KMS-11 (cell line): ENCODE data around the gene FAM151A.
"Not testable (repeated sequence)": the region's sequence is repeated elsewhere in the genome, so short reads cannot be mapped to it uniquely, and the experiment has no call there.

Source experiments
- H2AFZ ChIP-seq: fragments of 200-600 bp; sonication (generic); 2 replicates; pipeline ENCODE4 v1.6.1; 2016; ENCODE audit warnings: antibody characterized with exemption, mixed run types, low read depth
- H3K27ac ChIP-seq: fragments of 200-600 bp; sonication (generic); 2 replicates; pipeline ENCODE4 v1.6.1; 2016; ENCODE audit warnings: mild to moderate bottlenecking, mixed run types
- H3K27me3 ChIP-seq: fragments of 200-600 bp; sonication (generic); 2 replicates; pipeline ENCODE4 v1.6.1; 2017; ENCODE audit warnings: mild to moderate bottlenecking, low read depth, mixed run types, moderate library complexity; ENCODE audit not compliant: insufficient read depth
- H3K36me3 ChIP-seq: fragments of 200-600 bp; sonication (generic); 2 replicates; pipeline ENCODE4 v1.6.1; 2017; ENCODE audit warnings: mild to moderate bottlenecking, mixed run types; ENCODE audit not compliant: insufficient read depth
- H3K4me1 ChIP-seq: fragments of 200-600 bp; sonication (generic); 2 replicates; pipeline ENCODE4 v1.6.1; 2016; ENCODE audit warnings: mild to moderate bottlenecking, low read depth, mixed run types; ENCODE audit not compliant: poor library complexity, severe bottlenecking
- H3K4me2 ChIP-seq: fragments of 200-600 bp; sonication (generic); 2 replicates; pipeline ENCODE4 v1.7.0; 2016; ENCODE audit warnings: mild to moderate bottlenecking, mixed run types
- H3K4me3 ChIP-seq: fragments of 200-600 bp; sonication (generic); IDR thresholded peaks from 2 replicates; pipeline ENCODE4 v1.6.1; 2017; ENCODE audit warnings: low read depth, low read length, mixed read lengths; ENCODE audit not compliant: insufficient read depth
- H3K79me2 ChIP-seq: fragments of 200-600 bp; sonication (generic); 2 replicates; pipeline ENCODE4 v1.6.1; 2016; ENCODE audit warnings: low read depth, mixed run types; ENCODE audit not compliant: insufficient read depth
- H3K9ac ChIP-seq: fragments of 200-600 bp; sonication (generic); 2 replicates; pipeline ENCODE4 v1.6.1; 2016; ENCODE audit warnings: mild to moderate bottlenecking, mixed run types
- H4K20me1 ChIP-seq: fragments of 200-600 bp; sonication (generic); 2 replicates; pipeline ENCODE4 v1.6.1; 2016; ENCODE audit warnings: mild to moderate bottlenecking, mixed run types; ENCODE audit not compliant: insufficient read depth
- CTCF ChIP-seq: fragments of 200-600 bp; sonication (generic); conservative IDR thresholded peaks from 2 replicates; pipeline ENCODE4 v1.6.1; 2017; ENCODE audit warnings: low read depth, mild to moderate bottlenecking, antibody characterized with exemption, low read length, moderate library complexity, mixed read lengths

FAM151A gene

GRCh38 chr1:54643736-54644135, 20.4 kb upstream of the FAM151A start:
- Histone ChIP-seq H3K9ac (no peak overlapping the region), H3K79me2 (no peaks in the 10 kb centered on the region), H3K4me3 (no peak overlapping the region)

GRCh38 chr1:54640863-54641836, 17.8 kb upstream of the FAM151A start, which contains the start of gene MROH7:
TSS of gene MROH7 (plus strand) at chr1:54641786. CDS start at chr1:54652927, 11,141 bp downstream.
- H3K27me3 ChIP-seq: no peaks in the 10 kb centered on the region
- H3K4me1 ChIP-seq: no peaks in the 10 kb centered on the region
- no peak within 1 kb of the TSS for H2AFZ ChIP-seq
- no peak within 1 kb of the TSS for H3K9ac ChIP-seq
- H3K4me3 ChIP-seq: no peak within 1 kb of the TSS
- H3K4me2 ChIP-seq: no peak within 1 kb of the TSS
- no peaks in the 10 kb centered on the region for H3K79me2 ChIP-seq
- TF ChIP-seq CTCF: no peak
- no peaks in the 10 kb centered on the region for H4K20me1 ChIP-seq
- H3K27ac ChIP-seq: no peak within 1 kb of the TSS
- H3K36me3 ChIP-seq: no peaks in the 10 kb centered on the region

More at GRCh38 chr1:54643736-54644135, 20.4 kb upstream of the FAM151A start:
- Histone ChIP-seq H3K36me3 (no peaks in the 10 kb centered on the region), H2AFZ (no peak overlapping the region), H3K4me2 (no peak overlapping the region), H4K20me1 (no peaks in the 10 kb centered on the region), H3K4me1 (no peaks in the 10 kb centered on the region), H3K27ac (no peak overlapping the region), H3K27me3 (no peaks in the 10 kb centered on the region)
- TF ChIP-seq CTCF: no peak

DNA sequence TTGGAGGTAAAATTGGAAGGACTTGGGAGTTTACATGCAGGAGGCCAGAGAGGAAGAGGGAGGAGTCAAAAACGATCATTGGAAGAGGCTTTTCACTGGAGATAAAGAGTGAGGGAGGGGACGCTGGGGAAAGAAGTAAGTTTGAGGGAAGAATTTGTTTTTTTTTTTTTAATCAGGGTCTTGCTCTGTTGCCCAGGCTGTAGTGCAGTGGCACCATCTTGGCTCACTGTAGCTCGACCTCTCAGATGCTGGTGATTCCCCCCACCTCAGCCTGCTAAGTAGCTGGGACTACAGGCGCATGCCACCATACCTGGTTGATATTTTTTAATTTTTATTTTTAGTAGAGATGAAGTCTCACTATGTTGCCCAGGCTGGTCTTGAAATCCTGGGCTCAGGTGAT, 17.0 kb upstream of the FAM151A start:
- Histone ChIP-seq H3K9ac (no peak overlapping the region), H3K27me3 (no peaks in the 10 kb centered on the region), H3K4me2 (no peak overlapping the region), H3K4me3 (no peak overlapping the region), H3K4me1 (no peaks in the 10 kb centered on the region), H3K27ac (no peak overlapping the region), H4K20me1 (no peaks in the 10 kb centered on the region), H3K79me2 (no peaks in the 10 kb centered on the region), H3K36me3 (no peaks in the 10 kb centered on the region), H2AFZ (no peak overlapping the region)
- no peak for TF ChIP-seq CTCF

DNA sequence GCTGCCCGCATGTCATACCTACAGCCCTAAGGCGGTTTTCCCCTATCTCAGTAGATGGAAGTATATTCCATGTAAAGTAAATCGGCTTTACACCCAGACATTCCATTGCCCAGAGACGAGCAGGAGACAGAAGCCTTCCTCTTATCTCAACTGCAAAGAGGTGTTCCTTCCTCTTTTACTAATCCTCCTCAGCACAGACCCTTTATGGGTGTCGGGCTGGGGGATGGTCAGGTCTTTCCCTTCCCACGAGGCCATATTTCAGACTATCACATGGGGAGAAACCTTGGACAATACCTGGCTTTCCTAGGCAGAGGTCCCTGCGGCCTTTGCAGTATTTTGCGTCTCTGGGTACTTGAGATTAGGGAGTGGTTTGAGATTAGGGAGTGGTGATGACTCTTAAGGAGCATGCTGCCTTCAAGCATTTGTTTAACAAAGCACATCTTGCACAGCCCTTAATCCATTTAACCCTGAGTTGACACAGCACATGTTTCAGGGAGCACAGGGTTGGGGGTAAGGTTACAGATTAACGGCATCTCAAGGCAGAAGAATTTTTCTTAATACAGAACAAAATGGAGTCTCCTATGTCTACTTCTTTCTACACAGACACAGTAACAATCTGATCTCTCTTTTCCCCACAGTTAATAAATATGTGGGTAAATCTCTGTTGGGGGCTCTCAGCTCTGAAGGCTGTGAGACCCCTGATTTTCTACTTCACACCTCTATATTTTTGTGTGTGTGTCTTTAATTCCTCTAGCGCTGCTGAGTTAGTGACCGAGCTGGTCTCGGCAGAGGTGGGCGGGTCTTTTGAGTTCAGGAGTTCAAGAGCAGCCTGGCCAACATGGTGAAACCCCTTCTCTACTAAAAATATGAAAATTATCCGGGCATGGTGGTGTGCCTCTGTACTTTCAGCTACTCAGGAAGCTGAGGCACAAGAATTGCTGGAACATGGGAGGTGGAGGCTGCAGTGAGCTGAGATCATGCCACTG, 13.4 kb upstream of the FAM151A start:
- not testable (repeated sequence) for H2AFZ ChIP-seq, H3K4me3 ChIP-seq, H3K27me3 ChIP-seq, H3K79me2 ChIP-seq, H3K4me1 ChIP-seq, H3K9ac ChIP-seq, H4K20me1 ChIP-seq, H3K36me3 ChIP-seq, H3K27ac ChIP-seq, H3K4me2 ChIP-seq

GRCh38 chr1:54635804-54636203, 12.5 kb upstream of the FAM151A start:
- not testable (repeated sequence) for H3K4me1 ChIP-seq, H3K4me3 ChIP-seq, H4K20me1 ChIP-seq, H3K9ac ChIP-seq, H3K27ac ChIP-seq, H3K79me2 ChIP-seq, H2AFZ ChIP-seq, H3K4me2 ChIP-seq, H3K36me3 ChIP-seq, H3K27me3 ChIP-seq
